Activated CD8-positive, alpha-beta memory T cell treated with anti-CD3 and anti-CD28 coated beads for 4 hours (primary cell): Measurements from ENCODE around the gene CRABP2.

Experiments used
- DNase-seq, 2 donors: peaks; one replicate each; pipeline ENCODE4 v3.0.0-alpha.2; 2020; ENCODE audit warnings: low read depth in 2 of 2

The CRABP2 gene

DNA sequence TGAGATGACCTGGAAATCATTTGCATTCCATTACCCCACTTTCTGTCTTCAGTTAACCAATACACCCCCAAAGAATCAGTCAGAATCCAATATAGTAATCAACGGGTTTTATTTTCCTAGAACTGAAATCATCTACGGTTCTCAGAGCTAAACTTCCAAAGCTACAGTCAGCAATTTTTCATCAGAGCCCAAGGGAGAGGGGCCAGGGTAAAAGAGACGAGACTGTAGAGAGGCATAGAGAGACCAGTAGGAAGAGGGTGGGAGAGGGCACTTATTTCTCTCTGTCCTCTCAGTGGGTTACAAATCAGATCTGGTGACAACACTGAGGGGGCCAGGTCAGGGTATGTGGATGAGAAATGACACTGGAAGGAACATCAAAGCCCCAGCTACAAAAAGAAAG, 36.6 kb upstream of the CRABP2 start:
- no peak for DNase-seq

DNA sequence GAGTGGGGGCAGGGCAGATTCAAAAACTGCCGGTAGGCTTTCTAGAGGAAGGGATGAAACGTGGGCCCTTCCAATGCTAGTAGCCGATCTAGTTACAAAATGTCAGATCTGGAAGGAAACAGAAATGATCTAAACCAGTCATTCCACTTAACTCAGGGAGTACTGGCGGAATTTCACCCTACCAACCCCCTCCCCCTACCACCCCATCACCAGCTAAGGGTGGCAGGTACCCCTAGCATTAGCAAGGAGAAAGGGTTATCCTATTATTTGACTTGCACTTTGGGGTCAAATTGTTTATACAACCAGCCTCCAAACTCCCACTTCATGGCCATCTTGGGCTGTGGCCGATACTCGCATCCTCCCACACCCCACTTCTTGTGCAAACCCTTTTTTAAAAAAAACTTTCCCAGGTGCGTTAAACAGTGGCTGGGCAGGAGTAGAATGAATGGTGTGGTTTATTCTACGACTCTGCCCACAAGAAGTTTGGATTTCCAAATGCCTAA, 36.1 kb upstream of the CRABP2 start:
- no peak for DNase-seq

DNA sequence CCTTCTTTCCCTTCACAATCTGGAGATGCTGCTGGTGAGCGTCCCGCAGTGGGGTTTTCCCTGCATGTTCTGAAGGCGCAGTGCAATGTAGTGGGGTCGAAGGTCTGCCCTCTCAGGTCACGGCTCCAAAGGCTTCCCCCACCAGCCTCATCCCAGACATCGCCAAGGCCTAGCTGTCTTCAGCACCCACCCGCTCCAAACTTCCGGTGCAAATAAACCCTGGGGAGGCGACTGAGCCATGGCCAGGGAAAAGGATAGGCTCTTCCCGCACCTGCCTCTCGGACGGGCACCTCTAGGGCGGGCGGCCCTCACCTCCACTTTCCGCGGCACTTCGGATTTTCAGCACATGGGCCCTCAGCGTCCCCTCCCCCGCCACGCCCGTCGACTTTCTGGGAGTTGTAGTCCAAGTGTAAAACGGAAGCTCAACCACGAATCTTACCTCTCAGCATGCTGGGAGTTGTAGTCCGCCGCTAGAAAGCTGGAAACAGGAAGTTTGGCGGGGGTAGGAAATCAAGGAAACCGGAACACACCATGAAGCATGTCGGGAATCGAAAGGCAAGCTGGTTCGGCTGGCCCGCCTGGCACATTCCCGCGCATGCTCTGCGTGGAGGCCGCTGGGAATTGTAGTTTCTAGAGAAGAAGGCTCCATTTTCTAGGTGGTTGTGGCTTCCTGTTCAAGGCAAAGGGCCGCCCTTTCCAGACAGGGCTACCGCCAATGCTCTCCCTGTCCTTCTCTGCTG, 35.5 kb upstream of the CRABP2 start, which contains the start of gene MRPL24:
Gene MRPL24, minus strand, starts transcription at position 348 of the 740 bp plus-strand sequence. CDS start 2,384 bp downstream, outside the sequence.
- DNase-seq: peak; percentile 92 to 96

DNA sequence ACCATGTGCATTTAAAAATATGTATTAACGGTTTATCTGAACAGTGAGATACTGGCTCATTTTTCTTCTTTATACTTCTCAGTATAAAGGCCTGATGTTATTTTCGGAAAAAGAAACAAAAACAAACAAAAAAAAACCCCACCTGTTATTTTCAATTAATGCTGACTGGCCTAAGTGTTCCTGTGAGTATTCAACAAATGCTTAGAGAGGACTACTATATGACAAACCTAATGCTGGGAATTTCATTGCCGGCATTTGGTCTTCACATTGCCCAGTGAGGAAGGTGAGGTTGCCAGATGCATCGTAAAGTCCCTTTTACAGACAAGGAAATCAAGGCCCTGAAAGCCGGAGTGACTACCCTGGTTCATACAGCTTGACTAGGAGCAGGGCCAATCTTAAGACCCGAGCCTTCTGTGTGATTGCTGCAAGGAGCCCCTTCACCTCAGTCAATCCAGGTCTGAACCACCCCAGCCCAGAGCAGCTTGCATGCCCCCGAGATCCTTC, 34.9 kb upstream of the CRABP2 start:
- DNase-seq: no peak

DNA sequence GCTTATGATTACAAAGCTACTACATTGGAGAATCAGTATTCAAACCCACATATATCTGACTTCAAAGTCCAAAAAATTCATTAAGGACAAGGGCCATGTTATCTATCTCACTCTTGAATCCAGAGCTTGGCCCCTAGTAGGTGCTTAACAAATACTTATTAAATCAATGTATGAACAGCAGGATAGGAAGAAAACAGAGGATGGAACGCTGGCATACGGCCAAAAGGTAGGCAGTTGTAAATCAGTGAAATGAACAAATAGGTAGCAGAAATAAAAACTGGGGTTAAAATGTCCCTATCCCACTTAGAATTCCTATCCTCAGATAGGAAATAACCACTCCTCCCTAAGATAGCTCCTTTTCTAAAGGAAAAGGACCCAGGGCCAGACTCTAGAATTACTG, 33.5 kb upstream of the CRABP2 start:
- DNase-seq: no peak

DNA sequence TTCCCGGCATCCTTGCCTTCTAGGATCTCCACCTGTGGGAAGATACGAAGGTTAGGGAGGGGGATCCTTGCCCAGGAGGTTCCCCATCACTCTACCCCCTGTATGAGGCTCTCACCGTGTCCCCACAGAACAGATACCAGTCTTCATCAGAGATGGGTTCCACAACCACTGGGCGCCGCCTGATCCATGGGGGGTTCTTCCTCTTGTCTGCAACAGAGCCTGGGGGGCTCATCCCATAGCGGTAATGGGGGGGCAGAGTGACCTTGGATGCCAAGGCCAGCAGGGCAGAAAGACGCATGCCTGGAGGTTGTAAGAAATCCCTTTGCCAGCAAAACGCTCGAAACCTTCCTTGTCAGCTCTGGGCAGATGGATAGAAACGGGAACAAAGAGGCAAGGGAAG, 33.0 kb upstream of the CRABP2 start:
- no peak for DNase-seq

DNA sequence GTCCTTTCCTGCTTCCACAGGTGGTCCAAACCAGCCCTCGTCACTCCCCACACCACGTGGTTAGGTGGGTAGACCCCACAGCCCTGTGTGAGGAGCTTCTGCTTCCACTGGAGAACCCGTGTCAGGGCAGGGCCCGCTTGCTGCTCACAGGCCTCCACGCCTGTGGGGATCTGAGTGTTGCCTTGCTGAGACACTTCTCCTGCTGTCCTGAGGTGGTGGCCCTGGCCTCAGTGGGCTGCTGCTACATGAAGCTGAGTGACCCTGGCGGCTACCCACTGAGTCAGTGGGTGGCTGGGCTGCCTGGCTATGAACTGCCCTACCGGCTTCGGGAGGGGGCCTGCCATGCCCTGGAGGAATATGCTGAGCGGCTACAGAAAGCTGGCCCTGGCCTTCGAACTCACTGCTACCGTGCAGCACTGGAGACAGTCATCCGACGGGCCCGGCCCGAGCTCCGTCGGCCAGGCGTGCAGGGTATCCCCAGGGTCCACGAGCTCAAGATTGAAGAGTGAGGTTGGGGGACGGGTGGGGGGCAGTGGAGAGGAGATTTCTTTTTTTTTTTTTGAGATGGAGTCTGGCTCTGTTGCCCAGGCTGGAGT, 28.7 kb upstream of the CRABP2 start:
- DNase-seq: no peak

DNA sequence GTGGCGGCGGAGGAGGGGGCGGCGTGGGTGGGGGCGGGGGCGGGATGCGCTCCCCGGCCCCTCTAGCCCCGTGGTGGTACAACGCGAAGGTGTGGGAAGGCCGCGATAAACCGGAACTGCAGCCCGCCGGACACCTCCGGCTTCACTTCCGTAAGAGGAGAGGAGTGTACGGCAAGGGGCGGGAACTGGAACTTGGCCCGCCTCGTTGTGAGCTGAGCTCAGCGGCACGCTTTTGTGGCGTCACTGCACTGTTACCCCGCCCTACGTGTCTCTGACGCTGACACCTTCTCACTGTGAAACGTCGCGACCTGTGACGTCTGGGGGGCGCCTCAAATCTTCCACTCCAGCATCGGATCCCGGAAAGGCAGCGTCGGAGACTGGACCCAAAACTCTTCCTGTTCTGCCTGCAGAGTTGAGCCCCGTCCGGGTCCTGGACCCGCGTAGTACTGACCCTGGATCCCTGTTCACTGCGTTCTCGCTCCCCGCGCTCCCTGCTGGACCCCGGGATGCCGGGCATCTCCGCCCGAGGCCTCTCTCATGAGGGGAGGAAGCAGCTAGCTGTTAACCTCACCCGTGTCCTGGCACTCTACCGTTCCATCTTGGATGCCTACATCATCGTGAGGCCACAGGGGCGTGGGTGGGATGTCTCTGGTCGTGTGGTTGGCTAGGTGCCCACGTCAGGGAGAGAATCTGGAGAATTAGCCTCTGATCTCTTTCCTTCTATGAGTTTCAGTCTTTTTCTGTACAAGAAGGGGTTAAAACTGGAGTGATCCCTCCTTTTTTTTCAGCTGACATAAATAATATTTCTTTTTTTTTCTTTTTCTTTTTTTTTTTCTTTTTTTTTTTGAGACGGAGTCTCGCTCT, 23.4 kb upstream of the CRABP2 start, which contains the start of gene ISG20L2:
Gene ISG20L2, minus strand, starts transcription at position 168 of the 864 bp plus-strand sequence. CDS start 1,114 bp downstream, outside the sequence.
- peak; percentile 90 to 93 for DNase-seq

DNA sequence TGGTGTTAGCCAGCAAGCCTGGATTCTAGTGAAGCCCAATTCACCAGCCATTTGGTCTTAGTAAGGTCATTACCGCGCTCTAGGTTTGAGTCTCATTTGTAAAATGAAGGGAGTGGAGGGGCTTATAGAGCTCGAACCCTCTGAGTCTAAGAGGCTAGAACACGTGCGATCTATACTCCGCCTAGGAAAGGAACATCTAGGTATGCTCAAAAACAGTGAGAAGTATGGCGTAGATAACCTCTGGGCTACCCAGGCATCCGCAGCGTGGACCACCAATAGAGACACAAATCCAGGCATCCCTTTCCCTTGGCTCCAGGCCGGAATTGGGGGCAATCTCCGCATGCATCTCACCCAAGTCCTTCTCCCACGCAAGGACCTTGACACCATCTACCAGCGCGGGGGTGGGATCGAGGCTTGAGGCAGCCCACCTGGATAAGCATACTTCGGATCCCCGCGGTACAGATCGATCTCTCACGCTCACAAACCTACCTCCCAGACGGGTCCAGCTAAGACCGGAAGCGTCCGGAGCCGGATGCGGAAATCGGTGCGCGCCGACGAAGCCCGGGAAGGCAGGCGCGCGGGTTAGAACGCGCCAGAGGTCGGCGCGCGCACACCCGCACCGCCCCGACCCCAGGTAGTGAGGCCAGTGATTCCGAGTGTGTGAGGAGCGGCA, 22.7 kb upstream of the CRABP2 start, which contains the start of gene METTL25B:
Gene METTL25B, plus strand, starts transcription at position 544 of the 673 bp plus-strand sequence. CDS start 636 bp downstream, outside the sequence.
- DNase-seq: peak in 1 of 2 donors; percentile 54

DNA sequence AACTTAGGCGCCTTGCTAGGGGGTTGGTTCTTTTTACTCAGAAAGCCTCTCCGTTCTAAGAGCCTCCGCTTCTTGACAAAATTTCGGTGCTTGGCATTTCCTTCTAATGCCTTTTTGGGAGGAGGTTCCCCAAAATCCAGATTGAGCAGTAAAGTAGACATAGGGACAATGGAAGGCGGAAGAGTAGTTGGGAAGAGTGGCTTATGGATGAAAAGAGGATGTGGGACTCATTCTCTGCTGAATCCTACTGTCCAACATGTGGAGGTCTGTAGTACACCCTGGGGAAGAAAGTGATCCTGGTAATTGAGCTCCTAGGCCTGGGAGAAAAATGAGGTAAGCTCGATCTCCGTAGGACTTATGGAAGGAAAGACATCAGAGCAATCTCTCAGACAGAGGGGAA, 22.1 kb upstream of the CRABP2 start:
- DNase-seq: no peak

DNA sequence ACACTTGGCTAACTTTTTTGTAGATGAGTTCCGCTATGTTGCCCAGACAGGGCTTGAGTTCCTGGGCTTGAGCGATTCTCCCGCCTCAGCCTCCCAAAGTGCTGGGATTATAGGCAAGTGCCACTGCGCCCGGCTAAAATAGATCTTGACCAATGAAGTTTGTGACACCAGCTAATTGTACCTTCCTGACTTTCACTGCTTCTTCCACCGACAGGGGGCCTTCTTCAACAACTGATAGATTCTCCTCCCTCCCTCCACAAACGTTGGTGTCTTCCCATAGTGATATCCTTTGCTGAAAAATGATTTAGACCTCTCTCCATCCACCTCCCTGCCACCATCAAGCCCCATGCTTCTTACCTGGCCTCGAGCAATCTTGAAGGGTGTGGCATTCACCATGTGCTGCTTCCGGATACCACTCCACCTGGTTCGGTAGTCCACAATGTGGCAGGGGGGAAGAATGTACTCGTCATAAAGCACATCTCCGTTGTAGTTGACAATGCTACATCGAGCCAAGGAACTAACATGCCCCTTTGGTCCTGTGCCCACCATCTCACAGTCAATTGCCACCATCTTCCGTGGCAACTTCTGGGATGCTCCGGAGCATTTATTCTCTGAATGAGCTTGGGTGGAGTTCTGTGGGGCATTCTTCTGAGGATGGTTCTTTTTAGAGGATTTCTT, 21.3 kb upstream of the CRABP2 start:
- DNase-seq: no peak

DNA sequence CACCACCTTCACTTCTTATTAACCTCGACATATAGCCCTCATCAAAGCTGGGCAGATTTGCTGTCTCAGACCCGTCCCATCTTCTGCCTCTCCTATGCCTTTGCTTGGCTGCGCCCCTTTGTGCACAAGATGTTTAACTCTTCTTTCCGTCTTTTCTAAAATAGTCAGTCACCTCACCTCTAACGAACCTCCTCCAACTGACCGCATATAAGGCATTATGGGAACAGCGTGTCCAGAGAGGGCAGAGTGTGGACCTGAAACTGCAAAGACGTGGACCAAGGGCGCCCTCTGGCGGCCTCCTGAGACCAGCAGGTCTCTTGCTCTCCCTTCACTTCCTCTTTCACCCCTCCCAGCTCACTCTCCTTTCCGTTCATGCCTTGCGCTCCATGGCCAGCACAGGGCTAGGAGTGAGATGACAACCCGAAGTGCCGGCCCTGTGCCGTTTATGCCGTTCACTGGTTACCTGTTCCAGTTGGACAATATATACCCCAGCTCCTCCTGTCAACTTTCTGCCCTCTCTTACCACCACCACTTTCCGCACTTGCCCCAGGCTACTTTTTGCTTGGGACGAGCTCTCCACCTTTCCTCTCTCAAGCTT, 20.4 kb upstream of the CRABP2 start:
- peak; percentile 55 to 63 for DNase-seq

DNA sequence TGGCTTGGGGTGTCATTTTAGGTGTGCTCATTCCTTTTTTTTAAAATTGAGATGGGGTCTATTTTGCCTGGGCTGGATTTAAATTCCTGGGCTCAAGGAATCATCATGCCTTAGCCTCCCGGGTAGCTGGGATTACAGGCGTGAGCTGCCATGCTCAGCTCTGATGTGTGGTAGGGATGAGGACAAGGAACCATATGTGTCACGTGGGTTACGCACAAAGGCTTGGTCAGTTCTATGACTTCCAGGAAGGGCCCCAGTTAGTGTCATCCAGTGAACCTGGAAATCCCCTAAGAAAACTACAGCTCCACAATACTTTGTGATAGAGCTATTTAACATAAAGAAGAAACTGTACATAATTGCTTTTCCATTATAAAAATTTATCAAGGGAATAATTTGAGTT, 16.2 kb upstream of the CRABP2 start:
- no peak for DNase-seq

DNA sequence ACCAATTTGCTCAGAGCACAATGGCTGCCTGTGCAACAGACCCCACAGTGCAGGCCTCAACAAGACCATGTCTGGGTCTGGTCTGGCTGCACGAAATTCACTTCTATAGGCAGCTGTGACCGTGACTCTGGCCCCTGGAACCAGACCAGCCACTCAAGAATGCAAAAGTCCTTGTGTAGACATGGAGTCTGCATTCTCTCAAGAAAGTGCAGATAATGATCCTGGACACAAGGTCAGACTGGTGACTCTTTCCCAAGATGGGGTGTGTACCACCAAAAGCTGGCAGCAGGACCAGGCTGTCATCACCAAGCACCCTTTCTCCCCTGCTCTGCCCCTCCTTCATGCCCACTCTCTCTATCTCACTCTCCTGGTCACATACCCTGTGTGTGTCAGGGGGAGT, 15.7 kb upstream of the CRABP2 start:
- DNase-seq: no peak

DNA sequence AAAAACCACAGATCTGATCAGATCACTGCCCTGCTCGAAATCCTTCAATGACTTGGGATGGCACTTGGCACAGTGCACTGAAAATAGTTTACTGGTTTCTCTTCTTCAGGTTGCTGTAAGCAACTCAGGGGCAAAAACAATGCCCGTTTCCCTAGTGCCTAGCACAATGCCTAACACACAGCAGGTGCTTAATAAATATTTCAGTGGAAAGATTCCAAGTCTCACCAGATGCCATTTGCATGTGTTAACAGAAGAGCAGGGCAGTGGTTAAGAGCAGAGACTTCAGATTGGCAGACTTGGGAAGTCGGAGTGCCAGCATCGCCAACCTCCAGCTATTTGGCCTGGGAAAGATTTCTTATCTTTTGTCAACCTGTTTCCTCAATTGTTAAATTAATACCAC, 12.0 kb upstream of the CRABP2 start:
- no peak for DNase-seq

DNA sequence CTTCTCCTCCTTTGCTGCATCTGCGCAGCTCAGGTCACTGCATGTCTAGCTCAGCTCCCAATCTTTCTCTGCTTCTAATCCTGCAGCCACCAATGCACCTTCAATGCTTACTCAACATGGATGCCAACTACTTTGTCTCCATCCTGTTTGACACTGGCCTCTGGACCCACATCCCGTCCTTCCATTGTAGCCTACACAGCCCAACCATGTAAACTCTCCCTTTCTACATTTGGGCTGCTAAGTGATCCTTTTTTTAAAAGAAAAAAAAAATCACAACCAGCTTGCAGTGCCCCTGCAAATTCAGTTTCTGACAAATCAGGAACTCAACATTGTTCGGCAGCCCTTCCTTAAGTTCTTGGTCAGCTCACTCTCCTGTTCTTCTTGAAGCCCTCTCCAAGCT, 9.4 kb upstream of the CRABP2 start:
- no peak for DNase-seq

DNA sequence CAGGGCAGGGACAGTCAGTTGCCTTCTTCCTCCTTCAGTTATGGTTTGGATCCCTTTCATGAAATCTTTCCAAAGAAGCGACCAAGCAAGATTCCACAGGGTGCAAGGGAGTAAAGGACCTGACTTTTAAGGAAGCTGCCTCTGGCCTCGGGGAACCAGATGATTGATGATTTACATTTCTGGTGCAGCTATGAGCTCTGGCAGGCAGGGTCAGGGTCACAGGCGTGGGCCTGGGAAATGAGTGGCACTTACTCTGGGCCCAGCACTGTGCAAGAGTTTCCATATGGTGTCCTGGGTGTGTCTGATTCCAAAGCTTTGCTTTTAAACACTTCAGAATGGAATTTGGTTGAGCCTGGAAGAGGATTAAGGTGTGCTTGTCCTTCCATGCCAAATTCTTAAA, 7.2 kb upstream of the CRABP2 start:
- no peak for DNase-seq

DNA sequence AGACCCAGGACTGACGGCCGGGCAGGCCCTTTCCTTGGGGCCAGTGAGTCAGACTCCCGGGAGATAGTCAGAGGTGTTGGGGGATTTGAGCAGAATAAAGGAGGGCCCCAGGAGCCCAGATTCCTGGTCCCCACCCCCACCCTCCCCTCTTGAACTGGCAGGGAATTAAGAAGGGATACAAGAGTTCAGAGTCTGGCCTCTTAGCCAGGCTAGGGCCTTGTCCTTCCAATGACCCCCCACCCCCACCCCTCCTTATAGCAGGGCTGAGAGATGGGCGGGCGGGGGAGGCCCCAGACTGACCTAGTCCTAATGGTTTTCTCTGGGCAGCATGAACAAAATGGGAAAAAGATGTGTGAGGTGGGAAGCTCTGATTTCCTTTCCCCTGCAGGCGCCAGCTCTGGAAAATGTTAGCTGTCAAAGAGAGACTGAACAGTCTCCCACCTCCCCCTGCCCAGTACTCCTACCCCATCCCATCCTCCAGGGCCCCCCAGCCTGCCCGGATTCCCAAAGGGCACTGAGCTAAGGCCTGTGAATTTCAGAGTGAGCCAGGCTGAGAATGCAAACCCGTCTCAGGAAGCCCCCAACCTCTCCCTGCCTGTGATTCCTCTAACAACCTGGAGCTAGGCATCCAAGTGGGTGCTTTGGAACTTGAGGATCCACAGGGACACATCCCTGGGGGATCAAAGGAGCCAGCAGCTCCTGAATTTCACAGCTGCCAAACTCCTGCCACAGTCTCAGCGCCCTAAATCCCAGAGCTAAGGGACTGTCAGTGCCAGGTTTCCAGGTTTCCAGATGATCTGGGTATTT, 5.8 kb upstream of the CRABP2 start:
- DNase-seq: no peak

DNA sequence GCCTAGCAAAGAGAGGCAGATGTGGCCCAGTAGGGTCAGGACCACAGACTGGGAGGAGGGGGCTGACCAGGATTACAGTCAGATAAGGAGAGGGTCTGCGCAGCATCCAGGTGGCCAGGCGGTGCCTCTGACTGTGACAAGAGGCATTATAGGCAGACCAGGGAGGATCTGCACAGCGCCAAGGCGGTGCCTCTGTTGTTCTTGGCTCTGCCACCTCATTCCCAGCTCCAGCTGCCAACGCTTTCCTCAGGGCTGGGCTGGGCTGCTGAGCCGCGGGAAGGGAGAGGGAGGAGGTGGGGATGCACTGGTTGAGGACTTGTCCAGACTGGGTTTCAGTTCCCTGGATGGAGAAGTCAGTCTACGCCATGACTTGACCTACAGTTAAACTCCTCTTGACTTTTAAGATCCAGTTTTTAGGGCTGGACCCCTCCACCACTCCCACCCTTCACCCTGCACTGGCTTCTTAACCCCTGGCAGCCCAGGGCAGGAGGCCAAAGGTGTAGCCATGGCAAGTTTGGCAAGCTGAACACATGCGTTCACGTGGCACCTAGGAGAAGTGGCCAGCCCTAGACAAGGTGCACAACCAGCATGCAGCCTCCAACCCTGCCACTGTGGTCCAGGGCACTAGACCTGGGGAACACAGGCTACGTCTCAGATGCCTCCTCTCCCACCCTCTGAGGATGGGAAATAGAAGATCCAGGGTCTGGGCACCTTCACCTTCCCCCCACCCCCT, 4.5 kb upstream of the CRABP2 start:
- DNase-seq: no peak
